ENCODE data around the gene ZBTB16.

ZBTB16 gene

GRCh38 chr11:114088216-114088615 lies 28.7 kb downstream of the ZBTB16 start:
- DNase-seq (ENCODE audit: low spot score in 2 of 2), result no peak
- no peaks in the 10 kb centered on the region for H3K9me3 ChIP-seq
- H3K27me3 ChIP-seq (ENCODE audit: low read depth), result no peaks in the 10 kb centered on the region; the same call in 1 of the 2 replicates
- H3K36me3 ChIP-seq (replicated peaks), result no peaks in the 10 kb centered on the region
- H3K4me1 ChIP-seq, result no peaks in the 10 kb centered on the region
- no peak overlapping the region for H3K4me3 ChIP-seq
- in situ Hi-C loops (cut with MboI; ENCODE audit: low sequenced_read_pairs), result no loop called here

- in situ Hi-C loops (cut with MboI; ENCODE audit: low sequenced_read_pairs), result no loop called here
- no peak overlapping the region for H3K4me3 ChIP-seq
- H3K36me3 ChIP-seq (replicated peaks), result no peaks in the 10 kb centered on the region
- no peaks in the 10 kb centered on the region for H3K4me1 ChIP-seq
- H3K27me3 ChIP-seq (ENCODE audit: low read depth), result no peaks in the 10 kb centered on the region; the same call in 1 of the 2 replicates
- no peaks in the 10 kb centered on the region for H3K9me3 ChIP-seq
- no peak for DNase-seq (ENCODE audit: low spot score in 2 of 2)
Observed at GRCh38 chr11:114088836-114089235, 29.3 kb downstream of the ZBTB16 start.

GRCh38 chr11:114089748-114090147 lies 30.2 kb downstream of the ZBTB16 start:
- in situ Hi-C loops (cut with MboI; ENCODE audit: low sequenced_read_pairs), result no loop called here
- no peak for DNase-seq (ENCODE audit: low spot score in 2 of 2)
- Histone ChIP-seq H3K27me3 (ENCODE audit: low read depth) (no peaks in the 10 kb centered on the region; the same call in 1 of the 2 replicates), H3K9me3 (no peaks in the 10 kb centered on the region), H3K4me1 (no peaks in the 10 kb centered on the region), H3K36me3 (replicated peaks) (no peaks in the 10 kb centered on the region), H3K4me3 (no peak overlapping the region)

- in situ Hi-C loops (cut with MboI; ENCODE audit: low sequenced_read_pairs), result no loop called here
- no peak for DNase-seq (ENCODE audit: low spot score in 2 of 2)
- Histone ChIP-seq H3K9me3 (no peaks in the 10 kb centered on the region), H3K4me1 (no peaks in the 10 kb centered on the region), H3K4me3 (no peak overlapping the region), H3K36me3 (replicated peaks) (no peaks in the 10 kb centered on the region), H3K27me3 (ENCODE audit: low read depth) (no peaks in the 10 kb centered on the region)
Observed at GRCh38 chr11:114090225-114090910, 30.9 kb downstream of the ZBTB16 start.

- H3K4me1 ChIP-seq, result peaks cover 4% of the 10 kb centered on the region; the same call in 1 of the 2 replicates
- no peak for DNase-seq (ENCODE audit: low spot score in 2 of 2)
- H3K4me3 ChIP-seq, result no peak overlapping the region
- no peaks in the 10 kb centered on the region for H3K9me3 ChIP-seq
- no peaks in the 10 kb centered on the region for H3K36me3 ChIP-seq (replicated peaks)
- in situ Hi-C loops (cut with MboI; ENCODE audit: low sequenced_read_pairs), result no loop called here
- no peaks in the 10 kb centered on the region for H3K27me3 ChIP-seq (ENCODE audit: low read depth)
Observed at GRCh38 chr11:114090976-114091375, 31.5 kb downstream of the ZBTB16 start.

GRCh38 chr11:114091516-114092397 lies 32.2 kb downstream of the ZBTB16 start:
- Histone ChIP-seq H3K4me1 (peaks cover 4% of the 10 kb centered on the region; the same call in 1 of the 2 replicates), H3K9me3 (no peaks in the 10 kb centered on the region), H3K27me3 (ENCODE audit: low read depth) (peaks cover 4% of the 10 kb centered on the region; the same call in 1 of the 2 replicates), H3K4me3 (no peak overlapping the region), H3K36me3 (replicated peaks) (no peaks in the 10 kb centered on the region)
- DNase-seq (ENCODE audit: low spot score in 2 of 2), result no peak
- in situ Hi-C loops (cut with MboI; ENCODE audit: low sequenced_read_pairs), result no loop called here

- H3K9me3 ChIP-seq, result no peaks in the 10 kb centered on the region
- H3K4me3 ChIP-seq, result no peak overlapping the region
Observed at GRCh38 chr11:114092478-114092877, 33.0 kb downstream of the ZBTB16 start.

GRCh38 chr11:114092953-114093352 lies 33.4 kb downstream of the ZBTB16 start:
- Histone ChIP-seq H3K9me3 (no peaks in the 10 kb centered on the region), H3K27me3 (ENCODE audit: low read depth) (peaks cover 7% of the 10 kb centered on the region; the same call in 1 of the 2 replicates), H3K4me1 (peaks cover 4% of the 10 kb centered on the region; the same call in 1 of the 2 replicates), H3K4me3 (no peak overlapping the region), H3K36me3 (replicated peaks) (no peaks in the 10 kb centered on the region)
- DNase-seq (ENCODE audit: low spot score in 2 of 2), result no peak
- in situ Hi-C loops (cut with MboI; ENCODE audit: low sequenced_read_pairs), result no loop called here

More at GRCh38 chr11:114092478-114092877, 33.0 kb downstream of the ZBTB16 start:
- Histone ChIP-seq H3K27me3 (ENCODE audit: low read depth) (peaks cover 7% of the 10 kb centered on the region; the same call in 1 of the 2 replicates), H3K4me1 (peaks cover 4% of the 10 kb centered on the region; the same call in 1 of the 2 replicates), H3K36me3 (replicated peaks) (no peaks in the 10 kb centered on the region)
- in situ Hi-C loops (cut with MboI; ENCODE audit: low sequenced_read_pairs), result no loop called here
- no peak for DNase-seq (ENCODE audit: low spot score in 2 of 2)

GRCh38 chr11:114094516-114094915 lies 35.0 kb downstream of the ZBTB16 start:
- H3K4me1 ChIP-seq, result peaks cover 4% of the 10 kb centered on the region; the same call in 1 of the 2 replicates
- in situ Hi-C loops (cut with MboI; ENCODE audit: low sequenced_read_pairs), result no loop called here
- H3K9me3 ChIP-seq, result no peaks in the 10 kb centered on the region
- peaks cover 13% of the 10 kb centered on the region; the same call in 1 of the 2 replicates for H3K27me3 ChIP-seq (ENCODE audit: low read depth)
- H3K36me3 ChIP-seq (replicated peaks), result no peaks in the 10 kb centered on the region
- DNase-seq (ENCODE audit: low spot score in 2 of 2), result no peak
- H3K4me3 ChIP-seq, result no peak overlapping the region

GRCh38 chr11:114095899-114096298 lies 36.4 kb downstream of the ZBTB16 start:
- no peak overlapping the region for H3K4me3 ChIP-seq
- peaks cover 4% of the 10 kb centered on the region; the same call in 1 of the 2 replicates for H3K4me1 ChIP-seq
- no peaks in the 10 kb centered on the region for H3K36me3 ChIP-seq (replicated peaks)
- H3K9me3 ChIP-seq, result no peaks in the 10 kb centered on the region
- peak in 1 of 2 experiments; percentile 11 for DNase-seq (ENCODE audit: low spot score in 2 of 2)
- H3K27me3 ChIP-seq (ENCODE audit: low read depth), result peaks cover 14% of the 10 kb centered on the region; the same call in 1 of the 2 replicates
- in situ Hi-C loops (cut with MboI; ENCODE audit: low sequenced_read_pairs), result no loop called here

- in situ Hi-C loops (cut with MboI; ENCODE audit: low sequenced_read_pairs), result no loop called here
- H3K9me3 ChIP-seq, result no peaks in the 10 kb centered on the region
- peaks cover 14% of the 10 kb centered on the region; the same call in 1 of the 2 replicates for H3K27me3 ChIP-seq (ENCODE audit: low read depth)
- peaks cover 4% of the 10 kb centered on the region; the same call in 1 of the 2 replicates for H3K4me1 ChIP-seq
- no peak for DNase-seq (ENCODE audit: low spot score in 2 of 2)
- H3K36me3 ChIP-seq (replicated peaks), result no peaks in the 10 kb centered on the region
- H3K4me3 ChIP-seq, result no peak overlapping the region
Observed at GRCh38 chr11:114097832-114098231, 38.3 kb downstream of the ZBTB16 start.

GRCh38 chr11:114098927-114099326 lies 39.4 kb downstream of the ZBTB16 start:
- Histone ChIP-seq H3K4me3 (no peak overlapping the region), H3K4me1 (peaks cover 4% of the 10 kb centered on the region; the same call in 1 of the 2 replicates), H3K36me3 (replicated peaks) (no peaks in the 10 kb centered on the region), H3K27me3 (ENCODE audit: low read depth) (peaks cover 14% of the 10 kb centered on the region; the same call in 1 of the 2 replicates), H3K9me3 (no peaks in the 10 kb centered on the region)
- no peak for DNase-seq (ENCODE audit: low spot score in 2 of 2)
- in situ Hi-C loops (cut with MboI; ENCODE audit: low sequenced_read_pairs), result no loop called here

- no peak for DNase-seq (ENCODE audit: low spot score in 2 of 2)
- Histone ChIP-seq H3K4me1 (peaks cover 4% of the 10 kb centered on the region; the same call in 1 of the 2 replicates), H3K9me3 (no peaks in the 10 kb centered on the region), H3K36me3 (replicated peaks) (no peaks in the 10 kb centered on the region), H3K27me3 (ENCODE audit: low read depth) (peaks cover 14% of the 10 kb centered on the region; the same call in 1 of the 2 replicates), H3K4me3 (no peak overlapping the region)
- in situ Hi-C loops (cut with MboI; ENCODE audit: low sequenced_read_pairs), result no loop called here
Observed at GRCh38 chr11:114099392-114100178, 40.1 kb downstream of the ZBTB16 start.

Data from HAP-1 (cell line).